GM19372 (cell line): ENCODE measurements around the gene CALML3.

Experiments
- ATAC-seq: cut with Tn5 transposase; IDR thresholded peaks from one replicate; pipeline ENCODE4 v1.9.1; 2021; ENCODE audit warnings: mild to moderate bottlenecking, low read depth, moderate library complexity; ENCODE audit not compliant: unreplicated experiment

CALML3 gene

DNA sequence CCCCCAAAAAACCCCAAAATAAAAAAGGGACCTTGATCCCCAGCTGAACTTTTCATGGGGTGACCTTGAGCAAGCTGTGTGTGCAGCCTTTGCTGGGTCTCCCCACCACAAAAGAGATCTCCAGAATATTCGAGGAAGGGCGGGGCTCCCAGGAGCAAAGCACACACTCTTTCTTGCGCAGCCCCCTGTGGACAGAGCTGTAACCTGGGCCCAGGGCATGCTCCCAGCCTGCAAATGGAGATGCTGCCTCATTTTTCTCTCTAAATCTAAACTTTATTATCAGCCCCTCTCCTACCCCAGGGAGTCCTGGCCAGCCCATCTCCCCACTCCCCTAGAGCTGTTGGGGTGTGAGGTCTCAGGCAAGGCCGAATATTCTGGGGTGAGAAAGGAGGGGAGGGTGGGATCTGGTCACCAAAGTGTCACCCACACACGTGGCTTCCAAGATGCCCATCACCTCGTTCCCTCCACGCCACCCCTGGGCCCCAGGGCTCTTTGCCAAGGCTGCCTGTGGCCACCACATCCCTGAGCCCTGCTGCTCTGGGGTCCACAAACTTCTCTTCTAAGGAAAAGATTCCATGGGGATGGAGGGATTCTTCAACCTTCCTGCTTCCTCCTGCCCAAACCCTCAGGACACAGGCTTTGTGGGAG is 1.7 kb upstream of the CALML3 start:
- ATAC-seq, result no peak

DNA sequence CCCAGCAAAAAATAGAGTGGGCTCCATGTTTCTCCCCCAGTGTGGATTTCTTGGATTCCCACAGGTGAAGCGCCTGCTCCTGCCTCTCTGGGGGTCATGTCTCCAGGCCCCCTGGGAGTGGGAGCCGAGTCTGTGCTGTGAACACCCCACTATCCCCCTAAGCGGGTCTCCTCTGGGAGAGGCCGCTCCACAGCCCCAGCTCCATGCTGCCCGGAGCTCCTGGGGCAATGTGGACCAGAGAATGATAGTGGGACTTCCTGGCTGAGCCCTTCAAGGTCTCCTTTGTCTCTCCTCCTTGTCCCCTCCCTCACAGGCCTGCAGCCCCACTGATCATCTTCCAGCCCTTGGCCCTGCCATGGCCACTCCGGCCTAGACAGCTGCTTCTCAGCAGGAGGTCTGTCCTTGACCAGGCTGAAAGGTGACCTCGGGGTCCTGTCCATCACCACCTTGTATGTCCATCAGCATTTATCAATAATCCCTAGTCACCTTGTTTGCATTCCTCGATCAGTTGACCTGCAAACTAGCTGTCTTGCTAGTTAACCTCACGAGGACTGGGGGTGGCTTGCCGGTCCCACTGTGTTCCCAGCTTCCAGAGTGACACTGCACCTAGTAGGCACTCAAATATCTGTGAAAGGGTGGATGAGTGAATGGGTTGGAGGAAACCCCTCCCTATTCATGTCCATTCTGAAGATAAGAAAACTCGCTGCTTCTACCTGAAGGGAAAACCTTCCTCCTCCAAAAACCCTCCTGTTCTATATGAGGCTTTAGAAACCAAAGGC is 776 bp upstream of the CALML3 start:
- ATAC-seq, result no peak

DNA sequence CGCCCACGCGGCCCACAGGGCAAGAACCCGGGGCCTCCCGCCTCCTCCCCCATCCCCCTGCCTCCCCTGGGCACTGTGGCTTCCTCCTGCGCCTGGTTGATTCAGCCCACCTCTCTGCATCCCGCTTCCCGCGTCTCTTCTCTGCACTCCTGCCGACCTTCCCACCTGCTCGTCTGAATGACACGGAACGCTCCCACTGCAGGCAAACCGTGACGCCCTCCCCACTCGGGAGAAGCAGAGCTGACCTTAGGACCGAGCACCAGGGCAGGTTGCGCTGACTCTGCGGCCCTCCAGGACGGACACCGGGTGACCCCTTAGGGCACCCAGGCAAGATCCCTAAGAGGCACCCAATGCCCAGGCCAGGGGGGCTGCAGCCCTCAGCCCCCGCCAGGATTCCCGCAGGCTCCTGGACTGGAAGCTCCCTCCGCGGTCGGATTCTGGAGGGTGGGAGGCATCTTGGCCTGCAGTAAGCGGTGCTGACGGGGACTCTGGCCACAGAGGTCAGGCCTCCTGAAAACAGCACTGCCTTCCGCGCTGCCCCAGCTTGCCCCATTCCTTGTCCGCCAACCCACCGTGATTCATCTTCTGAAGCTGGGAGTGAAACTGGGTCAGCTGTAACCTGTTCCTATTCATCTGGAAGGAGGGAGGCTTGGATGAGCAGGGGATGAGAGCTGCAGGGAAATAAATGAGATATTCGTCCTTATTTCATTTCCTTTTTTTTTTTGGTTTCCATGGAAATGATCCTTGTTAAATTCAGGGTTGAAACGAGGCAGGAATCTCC is 990 bp downstream of the CALML3 start:
- no peak for ATAC-seq

DNA sequence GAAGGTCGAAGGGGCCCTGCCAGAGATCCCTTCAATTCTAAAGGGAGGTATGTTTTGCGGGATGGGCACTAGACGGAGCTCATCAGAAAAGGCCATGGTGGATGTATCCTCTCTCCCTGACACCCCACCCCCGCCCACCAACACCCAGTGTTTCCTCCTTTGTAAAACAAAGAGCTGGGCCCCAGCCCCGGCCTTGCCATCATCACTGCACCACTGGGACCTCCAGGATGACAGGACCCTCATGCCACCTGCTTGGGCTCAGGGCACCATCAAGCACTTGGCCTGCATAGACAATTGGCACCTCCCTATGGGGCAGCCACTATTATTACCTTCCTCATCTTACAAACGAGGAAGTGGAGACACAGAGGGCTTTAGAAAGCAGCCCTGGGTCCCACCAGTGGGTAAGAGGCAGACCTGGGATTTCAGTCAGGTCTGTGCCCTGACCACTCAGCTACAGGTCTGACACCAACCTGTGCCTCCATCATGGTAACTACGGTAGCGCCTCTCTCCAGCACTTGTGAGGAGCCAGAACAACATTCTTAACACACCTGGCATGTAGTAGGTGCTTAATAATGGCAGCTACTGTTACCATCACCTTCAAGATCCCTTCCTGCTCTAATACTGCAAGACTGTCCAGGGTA is 2.0 kb downstream of the CALML3 start:
- ATAC-seq, result no peak

DNA sequence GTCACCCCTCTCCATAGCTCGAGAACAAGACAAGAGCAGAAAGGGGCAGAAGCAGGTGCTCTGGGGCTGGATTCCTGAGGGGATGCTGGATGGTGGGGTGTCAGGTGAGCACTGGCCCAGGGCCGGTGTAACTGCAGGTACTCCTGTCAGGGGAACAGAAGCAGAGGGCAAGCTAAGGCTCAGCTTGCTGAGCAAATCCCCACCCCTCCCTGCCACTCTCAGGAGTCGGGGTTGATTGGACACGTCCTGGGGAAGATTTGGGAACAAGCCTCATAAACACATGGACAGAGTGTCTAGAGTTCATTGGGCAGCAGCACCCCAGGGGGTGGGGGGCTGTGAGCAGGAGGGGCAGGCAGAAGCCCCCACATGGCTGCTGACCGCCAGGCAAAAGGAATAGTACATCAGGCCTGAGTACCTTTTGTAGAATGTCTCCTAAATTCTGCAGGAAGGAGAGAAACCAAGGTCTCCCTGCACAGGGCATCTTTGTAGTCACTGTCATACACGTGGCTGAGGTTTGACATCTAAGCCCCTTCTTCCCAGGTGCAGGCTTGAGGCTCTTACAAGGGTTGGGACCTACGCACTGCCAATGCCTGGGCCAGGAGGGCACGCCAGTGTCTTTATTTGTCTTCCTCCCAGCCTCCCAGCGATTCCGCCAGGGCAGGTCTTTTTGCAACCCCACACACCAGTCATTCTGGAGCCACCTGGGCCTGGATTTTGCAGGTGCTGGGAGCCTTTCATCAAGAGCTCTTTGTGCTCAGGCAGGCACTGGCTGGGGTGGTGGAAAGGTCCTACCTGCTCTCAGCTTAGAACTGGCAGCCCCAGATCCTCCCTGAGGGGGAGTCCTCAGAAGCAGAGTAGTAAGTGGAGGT is 2.8 kb downstream of the CALML3 start:
- ATAC-seq, result no peak

DNA sequence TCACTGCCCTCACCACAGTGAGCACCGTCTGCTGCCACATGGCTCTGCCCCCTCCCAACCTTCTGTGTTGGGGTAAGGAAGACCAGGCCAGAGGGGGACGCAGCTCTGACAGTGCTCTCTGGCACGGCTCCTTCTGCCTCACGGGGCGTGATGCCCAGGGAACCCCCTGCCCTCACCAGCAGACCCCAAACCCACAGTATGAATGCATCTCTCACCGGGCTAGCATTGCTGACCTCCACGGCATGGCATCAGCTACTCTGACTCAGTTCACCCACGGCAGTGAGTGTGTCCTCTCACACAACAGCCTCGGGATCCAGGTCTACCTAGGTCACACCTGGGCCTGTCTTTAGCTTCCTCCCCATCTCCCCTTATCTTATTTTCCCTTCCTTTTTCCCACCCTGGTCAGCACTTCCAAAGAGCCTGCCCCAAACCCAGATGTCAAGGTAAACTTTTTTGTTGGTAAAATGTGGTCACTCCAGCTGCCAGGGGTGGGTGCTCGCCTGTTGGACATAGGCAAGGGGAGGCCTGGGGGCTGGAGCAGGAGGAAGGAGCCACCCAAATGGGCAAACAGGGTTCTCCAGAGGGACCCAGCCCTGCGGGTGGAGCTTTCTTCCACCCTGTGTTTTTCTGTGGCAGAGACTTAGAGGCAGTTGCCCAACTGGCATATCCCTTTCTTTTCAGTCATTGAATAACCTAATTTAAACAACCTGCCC is 4.4 kb downstream of the CALML3 start:
- no peak for ATAC-seq

DNA sequence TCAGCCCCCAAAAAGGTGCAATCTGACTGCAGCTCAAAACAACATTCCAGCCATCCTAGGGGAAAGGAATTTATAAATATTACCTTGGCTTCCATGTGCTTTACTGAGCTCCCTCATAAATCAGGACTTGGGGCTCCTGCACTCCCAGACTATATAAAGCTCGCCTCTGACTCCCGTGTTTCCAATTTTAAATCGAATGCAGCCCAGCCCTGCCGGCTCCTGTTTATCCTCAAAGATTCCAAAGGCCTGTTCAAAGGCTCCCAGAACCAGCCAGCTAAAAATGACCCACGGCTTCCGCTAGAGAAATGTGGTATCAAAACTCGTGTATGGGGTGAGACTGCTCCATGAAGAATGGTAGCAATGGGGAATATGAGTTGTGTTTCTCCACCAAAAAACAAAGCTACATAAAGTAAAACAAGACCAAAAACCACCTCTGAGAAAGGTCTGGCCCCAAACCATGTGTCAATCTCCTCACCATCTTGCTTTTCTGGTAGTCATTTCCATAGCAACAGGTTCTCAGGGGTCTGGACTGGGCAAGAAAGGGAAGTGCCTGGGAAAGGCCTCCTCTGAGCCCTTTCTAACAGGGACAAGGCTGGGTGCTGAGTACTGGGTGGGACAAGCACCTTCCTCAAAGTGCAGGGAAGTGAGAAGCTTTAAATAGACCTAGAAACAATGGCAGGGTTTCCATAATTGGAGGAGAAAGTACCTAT is 5.1 kb downstream of the CALML3 start:
- ATAC-seq, result no peak

DNA sequence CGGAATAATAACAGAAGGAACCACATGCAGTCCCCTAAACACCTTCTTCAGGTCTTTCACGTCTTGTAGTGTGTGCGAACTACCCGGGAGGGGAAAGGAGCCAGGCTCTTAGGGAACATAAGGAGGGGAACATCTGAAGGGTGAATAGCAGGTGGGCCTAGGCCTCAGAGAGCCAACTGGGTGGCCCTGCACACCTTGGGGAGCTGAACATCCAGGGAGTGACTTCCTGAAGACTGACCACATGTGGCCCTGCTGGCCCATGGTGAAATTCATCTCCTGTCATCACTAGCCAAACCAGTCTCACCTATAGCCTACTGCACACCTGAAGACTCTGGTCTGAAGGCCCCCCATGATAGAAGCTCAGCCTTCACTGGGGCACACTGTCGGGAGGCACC is 5.6 kb downstream of the CALML3 start:
- ATAC-seq, result no peak

DNA sequence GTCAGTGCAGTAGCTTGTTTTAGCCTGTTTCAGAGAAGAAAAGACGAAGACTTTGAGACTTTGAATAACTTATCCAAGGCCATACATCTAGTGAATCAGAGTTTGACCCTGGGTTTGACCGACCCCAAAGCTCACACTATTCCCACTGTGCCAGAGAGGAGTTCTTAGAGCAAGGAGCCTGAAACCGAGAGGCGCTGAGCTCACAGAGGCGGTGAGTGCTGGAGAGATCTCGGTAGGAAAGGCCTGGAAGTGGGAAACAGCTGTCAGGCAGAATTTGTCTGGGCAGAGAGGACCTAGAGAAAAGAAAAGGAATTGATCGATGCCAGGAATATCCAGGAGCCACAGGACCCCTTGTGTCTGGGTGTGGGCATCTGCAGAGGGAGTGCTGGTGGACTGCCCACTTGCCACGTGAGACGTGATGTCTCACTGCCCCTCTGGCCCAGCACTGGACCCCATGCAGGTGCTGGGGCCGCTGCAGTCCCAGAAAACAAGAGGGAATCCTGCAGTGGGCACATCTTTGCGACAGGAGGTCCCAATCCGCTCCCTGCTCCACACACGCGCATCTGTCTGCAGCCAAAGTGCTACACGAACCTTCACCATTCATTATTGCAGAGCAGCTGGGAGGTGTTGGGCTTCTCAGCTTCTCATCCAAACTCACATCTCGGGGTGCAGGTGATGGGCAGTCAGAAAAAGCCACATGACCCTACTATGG is 6.2 kb downstream of the CALML3 start:
- ATAC-seq, result no peak

DNA sequence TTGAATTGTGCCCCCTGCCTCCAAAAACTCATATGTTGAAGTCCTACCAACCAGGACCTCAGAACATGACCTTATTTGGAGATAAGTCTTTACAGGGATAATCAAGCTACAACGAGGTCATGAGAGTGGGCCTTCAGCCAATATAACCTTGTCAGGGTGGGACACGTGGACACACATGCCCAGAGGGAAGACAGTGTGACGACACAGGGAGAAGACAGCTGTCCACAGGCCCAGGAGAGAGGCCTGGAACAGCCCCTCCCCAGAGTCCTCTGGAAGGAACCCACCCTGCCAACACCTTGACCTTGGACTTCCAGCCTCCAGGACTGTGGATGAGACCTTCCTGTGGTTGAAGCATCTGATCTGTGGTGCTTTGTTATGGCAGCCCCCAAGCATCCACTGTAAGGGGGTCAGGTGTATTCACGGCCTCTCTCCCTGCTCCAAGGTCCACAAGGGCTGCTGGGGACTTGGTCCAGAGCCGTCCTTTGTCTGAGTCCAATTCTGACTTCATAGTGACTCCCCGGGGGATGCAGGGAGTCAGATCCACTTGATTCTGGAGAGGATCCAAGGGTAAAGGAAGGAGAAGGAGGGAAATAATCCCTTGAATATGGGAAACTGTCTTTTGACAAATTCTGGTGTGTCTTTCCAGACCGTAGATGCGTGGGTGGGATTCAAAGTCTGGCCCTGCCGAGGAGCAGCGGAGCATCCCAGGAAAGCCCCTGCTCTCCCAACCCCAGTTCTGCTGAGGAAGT is 7.0 kb downstream of the CALML3 start:
- ATAC-seq, result no peak

DNA sequence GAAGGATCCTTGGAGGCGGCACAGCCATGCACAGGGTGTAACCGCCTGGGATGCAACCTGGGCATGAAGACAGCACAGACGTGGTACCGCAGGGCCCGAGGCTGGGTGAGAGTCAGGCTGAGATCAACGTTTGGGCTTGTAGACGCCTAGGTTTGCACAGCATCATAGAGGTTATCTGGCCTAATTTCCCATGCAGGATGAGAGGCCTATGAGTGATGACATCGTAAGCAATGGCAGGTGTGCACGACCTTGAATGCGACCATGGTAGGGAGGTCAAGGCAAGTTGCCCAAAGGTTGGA is 7.5 kb downstream of the CALML3 start:
- ATAC-seq, result no peak

DNA sequence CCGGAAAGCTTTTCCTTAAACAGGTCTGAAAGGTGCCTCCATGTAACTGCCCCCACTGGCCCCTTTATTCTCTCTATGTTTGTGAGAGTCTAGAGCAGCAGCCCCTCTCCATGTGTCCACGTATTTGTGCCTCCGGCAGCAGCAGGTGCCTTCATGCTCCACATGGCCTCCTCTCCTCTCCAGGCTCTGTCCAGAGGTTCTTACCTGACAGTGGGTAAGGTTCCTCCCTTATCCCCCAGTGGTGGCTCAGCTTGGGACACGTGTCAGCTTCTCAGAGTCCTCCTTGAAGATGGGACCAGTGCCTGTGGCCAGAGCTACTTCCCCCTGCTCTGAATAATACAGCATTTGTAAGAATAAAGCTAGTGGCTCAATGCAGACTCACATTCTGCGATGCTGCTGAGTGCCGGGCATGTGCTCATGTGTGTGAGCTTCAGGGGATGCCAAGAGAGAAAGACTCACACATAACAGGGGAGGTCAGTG is 7.9 kb downstream of the CALML3 start:
- no peak for ATAC-seq

DNA sequence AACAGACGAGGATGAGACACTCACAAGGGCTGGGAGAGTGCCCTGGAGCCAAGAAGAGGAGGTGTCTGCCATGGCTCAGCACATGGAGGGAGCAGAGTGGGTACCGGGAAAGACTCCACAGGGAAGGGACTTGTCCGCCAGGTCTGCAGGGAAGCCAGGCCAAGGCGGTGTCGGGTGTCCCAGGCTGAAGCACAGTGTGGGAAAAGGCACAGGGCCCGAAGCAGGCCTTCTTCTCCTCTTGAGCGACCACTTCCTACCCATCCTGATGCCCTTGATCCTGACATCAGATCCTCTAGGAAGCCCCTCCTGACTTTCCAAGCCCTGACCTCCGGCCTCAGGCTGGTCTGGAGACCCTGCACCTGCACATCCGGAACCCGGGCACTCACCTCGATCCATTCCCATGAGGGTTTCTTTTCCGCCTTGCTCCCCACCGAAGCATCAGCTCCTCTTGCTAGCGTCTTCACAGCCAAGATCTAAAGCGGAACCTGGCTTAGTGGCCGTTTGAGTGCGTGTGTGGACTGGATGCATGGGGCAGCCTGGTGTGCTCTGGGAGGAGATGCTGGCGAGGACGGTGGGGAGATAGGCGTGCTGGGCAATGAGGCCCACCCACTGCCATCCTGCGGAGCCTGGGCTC is 8.5 kb downstream of the CALML3 start:
- no peak for ATAC-seq

DNA sequence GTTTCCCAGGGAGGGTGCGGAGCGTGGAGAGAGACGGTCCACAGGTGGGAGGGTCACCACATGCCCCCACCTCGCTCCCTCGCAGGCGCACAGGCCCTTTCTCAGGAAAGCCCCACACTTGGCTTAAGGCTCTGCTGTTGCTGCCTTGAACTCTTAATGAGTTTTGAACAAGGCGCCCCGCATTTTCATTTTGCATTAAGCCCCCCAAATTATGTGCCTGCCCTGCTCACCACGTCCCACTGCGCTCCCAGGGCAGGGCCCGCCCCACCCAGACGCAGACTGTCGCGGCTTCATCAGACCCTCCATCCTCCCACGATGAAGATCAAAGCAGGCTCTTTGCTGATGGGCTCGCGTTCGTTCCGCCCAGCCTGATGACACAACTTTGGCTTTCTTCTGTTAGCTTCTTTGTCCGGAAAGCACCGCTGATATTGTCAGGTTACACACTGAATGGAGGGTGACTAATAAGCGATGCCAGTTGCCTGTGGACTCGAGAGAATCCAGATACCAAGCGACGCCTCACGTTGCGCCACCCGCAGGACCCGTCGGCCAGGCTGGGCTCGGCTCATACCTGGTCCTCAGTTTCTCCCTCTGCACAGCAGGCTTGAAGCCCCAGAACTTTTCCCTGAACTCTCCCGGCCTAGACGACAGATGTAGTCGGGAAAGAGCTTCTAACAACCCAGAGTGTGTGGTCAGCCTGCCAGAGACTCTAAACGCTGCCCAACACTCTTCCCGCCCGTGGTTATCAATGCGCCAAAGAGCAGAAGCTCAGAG is 9.5 kb downstream of the CALML3 start:
- no peak for ATAC-seq

DNA sequence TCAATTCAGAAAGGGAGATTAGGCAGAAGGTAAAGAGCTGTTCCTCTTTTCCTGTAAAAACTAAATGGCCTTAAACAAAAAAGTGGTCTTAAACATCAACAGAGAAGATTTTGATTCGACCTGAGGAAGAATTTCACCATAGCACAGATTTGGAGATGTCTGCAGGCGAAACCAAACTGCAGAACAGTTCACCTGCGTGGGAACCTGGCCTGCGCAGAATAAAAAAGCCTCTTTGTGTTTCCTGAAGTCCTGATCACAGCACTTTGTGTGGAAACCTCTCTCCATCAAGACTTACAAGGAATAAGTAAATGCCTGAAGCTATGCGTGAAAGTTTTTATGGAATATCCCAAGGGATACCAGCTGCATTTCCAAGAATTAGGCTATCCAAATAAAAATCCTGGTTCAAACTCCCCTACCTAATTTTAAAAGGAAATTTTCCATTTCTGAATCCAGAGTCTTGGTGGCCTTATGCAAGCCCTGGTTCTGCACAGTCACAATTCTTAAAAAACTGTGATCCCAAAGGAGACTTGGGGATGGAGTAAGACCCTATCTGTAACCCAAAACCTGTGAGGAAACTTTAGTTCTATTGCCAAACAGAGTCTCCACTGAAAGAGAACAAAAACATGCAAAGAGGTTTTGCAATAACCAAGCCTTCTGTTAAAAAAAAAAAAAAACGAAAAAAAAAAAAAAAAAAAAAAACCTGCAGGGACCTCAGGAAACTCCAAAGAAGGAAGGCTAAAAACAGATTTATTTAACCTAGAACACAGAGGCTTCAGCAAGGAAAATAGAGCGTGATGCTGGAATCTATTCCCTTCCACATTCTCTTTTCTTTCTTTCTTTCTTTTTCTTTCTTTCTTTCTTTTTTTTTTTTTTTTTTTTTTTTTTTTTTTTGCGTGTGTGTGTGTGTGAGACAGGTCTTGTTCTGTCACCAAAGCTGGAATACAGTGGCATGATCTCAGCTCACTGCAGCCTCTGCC is 10.4 kb downstream of the CALML3 start:
- ATAC-seq, result no peak
